Stimulated activated CD8-positive, alpha-beta memory T cell treated with anti-CD3 and anti-CD28 coated beads, Interleukin-12 subunit alpha, Interleukin-12 subunit beta, amount 100 ng/mL, for 1 hour (primary cell): ENCODE data around the gene PPFIBP1.

Experiments used
- DNase-seq: peaks from one replicate; pipeline ENCODE4 v3.0.0-alpha.2; 2020; ENCODE audit warnings: low read depth

Gene PPFIBP1

GRCh38 chr12:27667540-27667939 is 143.5 kb downstream of the PPFIBP1 start:
- DNase-seq: no peak

GRCh38 chr12:27672051-27672450 is 148.0 kb downstream of the PPFIBP1 start:
- DNase-seq: no peak

- DNase-seq: no peak
Observed at GRCh38 chr12:27672643-27673042, 148.6 kb downstream of the PPFIBP1 start.

GRCh38 chr12:27673101-27673718 is 149.2 kb downstream of the PPFIBP1 start:
- no peak for DNase-seq

- DNase-seq: no peak
Observed at GRCh38 chr12:27674989-27675388, 151.0 kb downstream of the PPFIBP1 start.

GRCh38 chr12:27680619-27681018 is 156.6 kb downstream of the PPFIBP1 start:
- no peak for DNase-seq

GRCh38 chr12:27682534-27682933 is 158.5 kb downstream of the PPFIBP1 start:
- DNase-seq: no peak

GRCh38 chr12:27685274-27685673 is 161.3 kb downstream of the PPFIBP1 start:
- no peak for DNase-seq

GRCh38 chr12:27686147-27686546 is 162.1 kb downstream of the PPFIBP1 start:
- DNase-seq: no peak

- no peak for DNase-seq
Observed at GRCh38 chr12:27688671-27689070, 164.7 kb downstream of the PPFIBP1 start.

- no peak for DNase-seq
Observed at GRCh38 chr12:27689558-27690180, 165.7 kb downstream of the PPFIBP1 start.

GRCh38 chr12:27693403-27693802 is 169.4 kb downstream of the PPFIBP1 start:
- DNase-seq: no peak

- no peak for DNase-seq
Observed at GRCh38 chr12:27695556-27696292, 171.7 kb downstream of the PPFIBP1 start.

- DNase-seq: no peak
Observed at GRCh38 chr12:27696293-27696652, 172.3 kb downstream of the PPFIBP1 start, which contains the start of gene REP15. TSS of gene REP15 (plus strand) at chr12:27696447. CDS start at chr12:27696563, 116 bp downstream.

GRCh38 chr12:27696864-27697564 is 173.0 kb downstream of the PPFIBP1 start:
- DNase-seq: no peak

- DNase-seq: peak; percentile 54
Observed at GRCh38 chr12:27703720-27704452, 179.9 kb downstream of the PPFIBP1 start.

- DNase-seq: no peak
Observed at GRCh38 chr12:27705263-27705662, 181.3 kb downstream of the PPFIBP1 start.

GRCh38 chr12:27707216-27707615 is 183.2 kb downstream of the PPFIBP1 start:
- DNase-seq: no peak

- no peak for DNase-seq
Observed at GRCh38 chr12:27709212-27709931, 185.4 kb downstream of the PPFIBP1 start.

- DNase-seq: no peak
Observed at GRCh38 chr12:27709932-27710591, 186.1 kb downstream of the PPFIBP1 start.
